Stimulated activated CD4-positive, alpha-beta T cell treated with anti-CD3 and anti-CD28 coated beads, Interleukin-4, amount 100 ng/mL, for 1 hour (primary cell): ENCODE measurements around the gene HSD11B1.

Experiments used
- DNase-seq: peaks from one replicate; pipeline ENCODE4 v3.0.0-alpha.2; 2020

The HSD11B1 gene

GRCh38 chr1:209756615-209757445 lies 52.2 kb downstream of the HSD11B1 start:
- DNase-seq: peak; percentile 22

- no peak for DNase-seq
Measured at GRCh38 chr1:209758400-209758799, 53.8 kb downstream of the HSD11B1 start.

- DNase-seq: no peak
Measured at GRCh38 chr1:209759829-209760359, 55.2 kb downstream of the HSD11B1 start.

- no peak for DNase-seq
Measured at GRCh38 chr1:209761011-209761635, 56.5 kb downstream of the HSD11B1 start.

- DNase-seq: no peak
Measured at GRCh38 chr1:209766051-209766450, 61.4 kb downstream of the HSD11B1 start.

GRCh38 chr1:209767096-209767495 lies 62.5 kb downstream of the HSD11B1 start:
- no peak for DNase-seq

GRCh38 chr1:209767706-209768105 lies 63.1 kb downstream of the HSD11B1 start:
- DNase-seq: no peak

GRCh38 chr1:209768354-209768774 lies 63.7 kb downstream of the HSD11B1 start:
- peak; percentile 74 for DNase-seq

- DNase-seq: peak; percentile 67
Measured at GRCh38 chr1:209769171-209769904, 64.7 kb downstream of the HSD11B1 start.

- no peak for DNase-seq
Measured at GRCh38 chr1:209769971-209770370, 65.3 kb downstream of the HSD11B1 start.

GRCh38 chr1:209770636-209771415 lies 66.2 kb downstream of the HSD11B1 start:
- no peak for DNase-seq

GRCh38 chr1:209772126-209772525 lies 67.5 kb downstream of the HSD11B1 start:
- no peak for DNase-seq

GRCh38 chr1:209774592-209774991 lies 69.9 kb downstream of the HSD11B1 start:
- DNase-seq: no peak

GRCh38 chr1:209775678-209776077 lies 71.0 kb downstream of the HSD11B1 start:
- DNase-seq: no peak

- no peak for DNase-seq
Measured at GRCh38 chr1:209777587-209777986, 72.9 kb downstream of the HSD11B1 start.

GRCh38 chr1:209778102-209778501 lies 73.5 kb downstream of the HSD11B1 start:
- DNase-seq: no peak

GRCh38 chr1:209780268-209780667 lies 75.6 kb downstream of the HSD11B1 start:
- no peak for DNase-seq

GRCh38 chr1:209783386-209783785 lies 78.7 kb downstream of the HSD11B1 start:
- DNase-seq: no peak
